Stomach (tissue), 9 donors: ENCODE results near the gene INSIG1. TPM values are rescaled to one million over a fixed set of nuclear protein-coding genes. Genes with fewer than 3 reads are reported as not detected.
A peak's percentile ranks its signal among the peaks of the same experiment; 100 is the strongest.

Experiments used
- DNase-seq, 2 donors: peaks; one replicate each; pipeline versions ENCODE4 v3.0.0 to v3.0.0-alpha.2; 2013 to 2019
- H3K27ac ChIP-seq, 5 donors: fragments of 200-600 bp in 4 of 5; sonication (generic) in 4 of 5; one replicate each; pipeline ENCODE4 v1.5.1; 2013 to 2019; ENCODE audit warnings: mild to moderate bottlenecking in 1 of 5, moderate library complexity in 1 of 5
- H3K27me3 ChIP-seq, 3 donors: fragments of 200-600 bp; sonication (generic); one replicate each; pipeline ENCODE4 v1.5.1; 2017 to 2019; ENCODE audit warnings: mixed run types in 1 of 3
- H3K36me3 ChIP-seq, 4 donors: fragments of 200-600 bp; sonication (generic); 1 replicate in 3 of 4; 2 replicates in 1 of 4; pipeline ENCODE4 v1.5.1; 2016 to 2019
- H3K4me1 ChIP-seq, 4 donors: fragments of 200-600 bp; sonication (generic); one replicate each; pipeline ENCODE4 v1.5.1; 2016 to 2019
- H3K4me3 ChIP-seq, 4 donors: fragments of 200-600 bp; sonication (generic) in 3 of 4; one replicate each; pipeline ENCODE4 v1.5.1; 2016 to 2019; ENCODE audit warnings: mild to moderate bottlenecking in 1 of 4
- H3K9me3 ChIP-seq, 4 donors: fragments of 200-600 bp; sonication (generic); one replicate each; pipeline ENCODE4 v1.5.1; 2016 to 2019
- EP300 ChIP-seq: sonication (generic); formaldehyde crosslinking; IDR thresholded peaks from one replicate; pipeline ENCODE4 v1.6.1; 2017; ENCODE audit warnings: antibody characterized with exemption
- POLR2A ChIP-seq, 4 donors: fragments of 450-650 bp; IDR thresholded peaks; one replicate each; pipeline ENCODE4 v1.6.1; 2016; ENCODE audit warnings: antibody characterized with exemption in 4 of 4, control low read depth in 2 of 4, mild to moderate bottlenecking in 1 of 4, moderate library complexity in 1 of 4
- POLR2AphosphoS5 ChIP-seq, 3 donors: sonication (generic); formaldehyde crosslinking; IDR thresholded peaks; one replicate each; pipeline ENCODE4 v1.6.1; 2016; ENCODE audit warnings: antibody characterized with exemption in 3 of 3
- WGBS, 5 donors: extraction: QIAGEN DNeasy Blood & Tissue Kit in 3 of 5; methylation state at CpG; one replicate each; pipeline versions ENCODE4 v1.1.5 to v1.1.7; 2013 to 2018; 5-methylcytosine and 5-hydroxymethylcytosine counted together
- intact Hi-C: fragments of 100-400 bp; cut with DNase I; formaldehyde crosslinking; loops from one replicate; pipeline ENCODE4 v1.15.1; 2023; ENCODE audit warnings: low total_unique reads
- polyA plus RNA-seq, 3 donors: library from polyadenylated mRNA; stranded (reverse); fragments of 200-250 nt; gene quantifications; one replicate each; pipeline ENCODE4 v1.2.3, GENCODE V29; 2013
- total RNA-seq, 5 donors: library from RNA; depleted of rRNA; stranded (reverse); fragments of >200 nt; gene quantifications; one replicate each; pipeline versions ENCODE4 v1.1.0 to v1.2.3, GENCODE V29; 2014 to 2016
- TF ChIP-seq, protein P1 (sequence below), 7 experiments: fragments of 450-650 bp in 4 of 7; fragments of 200-600 bp in 3 of 7; sonication (generic) in 3 of 7; IDR thresholded peaks; one replicate each; pipeline ENCODE4 v1.5.1; 2016 to 2019; ENCODE audit warnings: antibody characterized with exemption in 7 of 7, control low read depth in 2 of 7, mild to moderate bottlenecking in 1 of 7
- donor health status: healthy with polysubstance abuse.
- donor health status: Bipolar disorder and iron deficiency.
- donor health status: healthy.

Gene INSIG1
- total and polyA plus RNA-seq, 8 donors, result 9.9 to 65.2 (median 34.2) TPM

- H3K36me3 ChIP-seq, result no peaks in the 10 kb centered on the region
- 52 to 64% (median 57%) methylated on average over 6 of the region's 6 CpGs for WGBS, 5 donors
- no peak overlapping the region for H3K4me3 ChIP-seq
- intact Hi-C loops, result no loop called here
- H3K9me3 ChIP-seq, result no peaks in the 10 kb centered on the region
- peaks cover 0 to 2% (median 0%) of the 10 kb centered on the region in 4 donors for H3K4me1 ChIP-seq
- TF ChIP-seq EP300 (no peak), POLR2A (IDR thresholded peaks at IDR 0.05) (no peak), POLR2AphosphoS5 (IDR thresholded peaks at IDR 0.05) (no peak)
- TF ChIP-seq, protein P1, sequence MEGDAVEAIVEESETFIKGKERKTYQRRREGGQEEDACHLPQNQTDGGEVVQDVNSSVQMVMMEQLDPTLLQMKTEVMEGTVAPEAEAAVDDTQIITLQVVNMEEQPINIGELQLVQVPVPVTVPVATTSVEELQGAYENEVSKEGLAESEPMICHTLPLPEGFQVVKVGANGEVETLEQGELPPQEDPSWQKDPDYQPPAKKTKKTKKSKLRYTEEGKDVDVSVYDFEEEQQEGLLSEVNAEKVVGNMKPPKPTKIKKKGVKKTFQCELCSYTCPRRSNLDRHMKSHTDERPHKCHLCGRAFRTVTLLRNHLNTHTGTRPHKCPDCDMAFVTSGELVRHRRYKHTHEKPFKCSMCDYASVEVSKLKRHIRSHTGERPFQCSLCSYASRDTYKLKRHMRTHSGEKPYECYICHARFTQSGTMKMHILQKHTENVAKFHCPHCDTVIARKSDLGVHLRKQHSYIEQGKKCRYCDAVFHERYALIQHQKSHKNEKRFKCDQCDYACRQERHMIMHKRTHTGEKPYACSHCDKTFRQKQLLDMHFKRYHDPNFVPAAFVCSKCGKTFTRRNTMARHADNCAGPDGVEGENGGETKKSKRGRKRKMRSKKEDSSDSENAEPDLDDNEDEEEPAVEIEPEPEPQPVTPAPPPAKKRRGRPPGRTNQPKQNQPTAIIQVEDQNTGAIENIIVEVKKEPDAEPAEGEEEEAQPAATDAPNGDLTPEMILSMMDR (IDR thresholded peaks at IDR 0.05), result no peak
- peak in 1 of 2 donors; percentile 37 for DNase-seq
- H3K27me3 ChIP-seq, result peaks cover 0 to 44% (median 6%) of the 10 kb centered on the region in 3 donors
- H3K27ac ChIP-seq, result no peak overlapping the region
Measured at GRCh38 chr7:155282671-155283070, 15.0 kb upstream of the INSIG1 start.

DNA sequence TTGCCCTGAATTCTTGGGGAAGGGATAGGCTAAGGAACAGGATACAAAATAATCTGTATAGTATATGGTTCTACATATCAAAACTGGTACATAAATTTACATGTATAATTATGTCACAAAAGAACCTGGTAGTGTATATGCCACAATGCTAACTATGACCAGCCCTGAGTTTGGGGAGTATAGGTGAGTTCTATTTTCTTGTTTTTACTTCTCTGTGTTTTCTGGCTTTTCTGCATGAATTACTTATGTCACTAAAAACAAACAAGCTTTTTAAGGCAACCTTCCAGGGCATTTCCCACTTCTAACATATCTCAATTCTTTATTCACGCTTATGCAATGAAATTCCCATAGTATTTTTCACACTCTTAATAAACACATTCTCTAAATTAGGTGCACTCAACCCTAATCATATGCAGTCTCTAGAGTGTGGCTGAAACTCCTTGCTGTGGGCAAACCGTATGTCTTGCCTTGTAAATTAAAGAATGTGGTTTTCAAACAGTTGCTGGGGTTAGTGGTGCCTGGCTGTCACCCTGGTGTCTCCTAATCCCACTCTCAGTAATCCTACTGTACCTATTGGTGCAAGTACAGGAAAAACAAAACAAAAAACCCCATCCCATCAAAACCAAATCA, 14.0 kb upstream of the INSIG1 start:
- Histone ChIP-seq H3K36me3 (no peaks in the 10 kb centered on the region), H3K27ac (no peak overlapping the region), H3K4me3 (no peak overlapping the region), H3K9me3 (no peaks in the 10 kb centered on the region), H3K27me3 (peaks cover 0 to 38% (median 4%) of the 10 kb centered on the region in 3 donors), H3K4me1 (peaks cover 0 to 4% (median 0%) of the 10 kb centered on the region in 4 donors)
- 38 to 55% (median 43%) methylated on average over 2 of the region's 2 CpGs for WGBS, 5 donors
- DNase-seq, result no peak
- intact Hi-C loops, result no loop called here
- no peak for TF ChIP-seq EP300
- no peak for TF ChIP-seq POLR2AphosphoS5 (IDR thresholded peaks at IDR 0.05)
- no peak for TF ChIP-seq POLR2A (IDR thresholded peaks at IDR 0.05)
- TF ChIP-seq, protein P1 (IDR thresholded peaks at IDR 0.05), result no peak

GRCh38 chr7:155284496-155285274, 13.0 kb upstream of the INSIG1 start:
- DNase-seq, result peak in 1 of 2 donors; percentile 11
- Histone ChIP-seq H3K27ac (no peak overlapping the region), H3K9me3 (no peaks in the 10 kb centered on the region), H3K36me3 (no peaks in the 10 kb centered on the region), H3K4me3 (no peak overlapping the region), H3K27me3 (peaks cover 0 to 28% (median 0%) of the 10 kb centered on the region in 3 donors), H3K4me1 (peaks cover 0 to 4% (median 0%) of the 10 kb centered on the region in 4 donors)
- intact Hi-C loops, result no loop called here
- TF ChIP-seq POLR2A (IDR thresholded peaks at IDR 0.05) (no peak), EP300 (no peak), POLR2AphosphoS5 (IDR thresholded peaks at IDR 0.05) (no peak)
- TF ChIP-seq, protein P1 (IDR thresholded peaks at IDR 0.05), result no peak
- WGBS, 5 donors, result 83 to 88% (median 85%) methylated on average over 10 of the region's 10 CpGs

DNA sequence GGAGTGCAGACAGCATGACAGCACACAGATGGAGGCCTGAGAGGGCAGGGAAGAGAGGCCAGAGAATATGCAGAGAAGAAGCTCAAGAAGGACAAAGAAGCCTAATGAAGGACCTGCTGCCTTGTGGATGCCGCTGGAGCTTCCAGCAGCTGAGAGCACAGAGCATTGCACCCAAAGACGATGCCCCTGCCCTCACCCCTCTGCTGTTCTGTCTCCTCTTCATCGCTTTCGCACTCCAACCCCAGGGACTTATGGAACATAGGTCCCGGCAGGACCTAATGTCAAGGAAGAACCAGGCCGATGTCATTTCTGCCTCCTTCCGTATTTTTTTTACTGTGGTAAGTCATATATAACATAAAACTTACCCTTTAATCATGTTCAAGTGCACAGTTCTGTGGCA, 12.3 kb upstream of the INSIG1 start:
- Histone ChIP-seq H3K36me3 (no peaks in the 10 kb centered on the region), H3K9me3 (no peaks in the 10 kb centered on the region), H3K27ac (no peak overlapping the region), H3K4me1 (peaks cover 0 to 4% (median 0%) of the 10 kb centered on the region in 4 donors), H3K27me3 (peaks cover 0 to 21% (median 0%) of the 10 kb centered on the region in 3 donors), H3K4me3 (no peak overlapping the region)
- TF ChIP-seq, protein P1 (IDR thresholded peaks at IDR 0.05), result no peak
- TF ChIP-seq POLR2AphosphoS5 (IDR thresholded peaks at IDR 0.05) (no peak), POLR2A (IDR thresholded peaks at IDR 0.05) (no peak), EP300 (no peak)
- no peak for DNase-seq
- 87 to 95% (median 94%) methylated on average over 7 of the region's 7 CpGs for WGBS, 5 donors
- intact Hi-C loops, result no loop called here
